OCI-LY7 (cell line): ENCODE results near the gene MAP2K7. TPM values are rescaled to one million over a fixed set of nuclear protein-coding genes. Genes with fewer than 3 reads are reported as not detected.

ENCODE experiments used
- BruUV-seq: library from RNA; stranded (reverse); fragments of 400-500 nt; replicated peaks from 2 replicates; lab custom pipeline; 2021; lab: Mats Ljungman, UMichigan
- CTCF ChIA-PET: fragments of 300-600 bp; sonication (Branson Sonifier 250); formaldehyde crosslinking; loops from one replicate; lab custom pipeline; 2022; ENCODE audit warnings: antibody characterized with exemption; ENCODE audit not compliant: unreplicated experiment; lab: Charles Lee
- POLR2A ChIA-PET: fragments of 300-600 bp; sonication (Branson Sonifier 250); formaldehyde crosslinking; loops from one replicate; lab custom pipeline; 2022; ENCODE audit warnings: antibody characterized with exemption; lab: Charles Lee
- DNase-seq: peaks from one replicate; pipeline ENCODE4 v3.0.0-alpha.2; 2015; ENCODE audit warnings: low spot score
- H2AFZ ChIP-seq: fragments of 200-600 bp; sonication (generic), shearing (Covaris generic); 2 replicates; pipeline ENCODE4 v1.6.1; 2014; ENCODE audit warnings: mild to moderate bottlenecking, antibody characterized with exemption, low read length, moderate library complexity
- H3K27ac ChIP-seq: fragments of 200-600 bp; sonication (generic); 2 replicates; pipeline ENCODE4 v1.5.1; 2014; ENCODE audit warnings: mixed run types, low read depth, mild to moderate bottlenecking, moderate library complexity, low read length, inconsistent platforms; ENCODE audit not compliant: poor library complexity, severe bottlenecking
- H3K36me3 ChIP-seq: fragments of 200-600 bp; sonication (generic); 2 replicates; pipeline ENCODE4 v1.6.1; 2014; ENCODE audit warnings: mild to moderate bottlenecking, antibody characterized with exemption, low read length, moderate library complexity, mixed read lengths; ENCODE audit not compliant: insufficient read depth
- H3K4me1 ChIP-seq: fragments of 200-600 bp; sonication (generic); 2 replicates; pipeline ENCODE4 v1.5.1; 2014; ENCODE audit warnings: mild to moderate bottlenecking, low read length; ENCODE audit not compliant: insufficient read depth, poor library complexity, severe bottlenecking
- H3K4me2 ChIP-seq: fragments of 200-600 bp; sonication (generic); 2 replicates; pipeline ENCODE4 v1.6.1; 2014; ENCODE audit warnings: mild to moderate bottlenecking, low read length
- H3K4me3 ChIP-seq: fragments of 200-600 bp; sonication (generic); 2 replicates; pipeline ENCODE4 v1.5.1; 2014; ENCODE audit warnings: mild to moderate bottlenecking, low read depth, low read length; ENCODE audit not compliant: poor library complexity, severe bottlenecking
- H3K79me2 ChIP-seq: fragments of 200-600 bp; sonication (generic); 2 replicates; pipeline ENCODE4 v1.6.1; 2016; ENCODE audit warnings: low read depth, mild to moderate bottlenecking, low read length, moderate library complexity, mixed read lengths; ENCODE audit not compliant: insufficient read depth
- H3K9me2 ChIP-seq: fragments of 200-600 bp; sonication (generic); 2 replicates; pipeline ENCODE4 v1.6.1; 2016; ENCODE audit warnings: mild to moderate bottlenecking, low read length, mixed read lengths; ENCODE audit not compliant: insufficient read depth
- H3K9me3 ChIP-seq: fragments of 200-600 bp; sonication (generic); 2 replicates; pipeline ENCODE4 v1.6.1; 2014; ENCODE audit warnings: mild to moderate bottlenecking, mixed run types, low read length, mixed read lengths
- H4K20me1 ChIP-seq: fragments of 200-600 bp; sonication (generic); 2 replicates; pipeline ENCODE4 v1.6.1; 2014; ENCODE audit warnings: mild to moderate bottlenecking, antibody characterized with exemption, low read length, moderate library complexity, mixed read lengths; ENCODE audit not compliant: insufficient read depth
- CTCF ChIP-seq: fragments of 200-600 bp; sonication (generic); conservative IDR thresholded peaks from 2 replicates; pipeline ENCODE4 v1.5.1; 2014; ENCODE audit warnings: mild to moderate bottlenecking, antibody characterized with exemption, low read length, moderate library complexity, mixed read lengths
- EZH2phosphoT487 ChIP-seq: fragments of 200-600 bp; sonication (generic); IDR thresholded peaks from 2 replicates; pipeline ENCODE4 v1.6.1; 2018; ENCODE audit warnings: low read depth, borderline replicate concordance, mild to moderate bottlenecking, mixed run types, antibody characterized with exemption, low read length, moderate library complexity, mixed read lengths
- intact Hi-C: fragments of 100-400 bp; cut with micrococcal nuclease; formaldehyde crosslinking; loops from one replicate; pipeline ENCODE4 v1.10.0; 2022; ENCODE audit not compliant: unreplicated experiment
- total RNA-seq, 2 experiments: library from RNA; depleted of rRNA in 1 of 2; stranded (reverse); fragments of >200 nt in 1 of 2; shearing (Covaris generic) in 1 of 2; gene quantifications; 2 replicates each; pipeline ENCODE4 v1.2.3, GENCODE V29; 2014 to 2022

The MAP2K7 gene
- total RNA-seq, 2 experiments from 2014 or later: 23.2 to 44.5 TPM

- no TSS peak for BruUV-seq
- POLR2A ChIA-PET: no interaction called here
- no peak for DNase-seq
- Histone ChIP-seq H3K4me2 (no peak overlapping the region), H2AFZ (no peak overlapping the region), H3K36me3 (no peaks in the 10 kb centered on the region), H3K27ac (no peak overlapping the region), H3K4me3 (no peak overlapping the region), H3K9me3 (no peaks in the 10 kb centered on the region), H4K20me1 (no peaks in the 10 kb centered on the region), H3K4me1 (peaks cover 13% of the 10 kb centered on the region), H3K9me2 (no peaks in the 10 kb centered on the region), H3K79me2 (no peaks in the 10 kb centered on the region)
- TF ChIP-seq EZH2phosphoT487 (no peak), CTCF (no peak)
- intact Hi-C loops: no loop called here
- CTCF ChIA-PET: no interaction called here
Observed at GRCh38 chr19:7863157-7863970, 40.3 kb upstream of the MAP2K7 start.

- peaks cover 14% of the 10 kb centered on the region for H3K4me1 ChIP-seq
- intact Hi-C loops: no loop called here
- H3K4me3 ChIP-seq: no peak overlapping the region
- H4K20me1 ChIP-seq: no peaks in the 10 kb centered on the region
- no TSS peak for BruUV-seq
- H3K79me2 ChIP-seq: no peaks in the 10 kb centered on the region
- H3K9me2 ChIP-seq: no peaks in the 10 kb centered on the region
- H3K36me3 ChIP-seq: no peaks in the 10 kb centered on the region
- H3K9me3 ChIP-seq: no peaks in the 10 kb centered on the region
- no peak overlapping the region for H3K4me2 ChIP-seq
- H3K27ac ChIP-seq: no peak overlapping the region
- no peak overlapping the region for H2AFZ ChIP-seq
- POLR2A ChIA-PET: no interaction called here
- DNase-seq: no peak
- TF ChIP-seq CTCF (no peak), EZH2phosphoT487 (no peak)
- CTCF ChIA-PET: no interaction called here
Observed at GRCh38 chr19:7863971-7864689, 39.5 kb upstream of the MAP2K7 start.

- H3K4me3 ChIP-seq: no peak overlapping the region
- H3K27ac ChIP-seq: no peak overlapping the region
- ChIA-PET POLR2A (no interaction called here), CTCF (no interaction called here)
- H3K9me2 ChIP-seq: no peaks in the 10 kb centered on the region
- DNase-seq: no peak
- no peak for TF ChIP-seq EZH2phosphoT487
- no peaks in the 10 kb centered on the region for H3K9me3 ChIP-seq
- H3K4me2 ChIP-seq: no peak overlapping the region
- H3K36me3 ChIP-seq: no peaks in the 10 kb centered on the region
- intact Hi-C loops: no loop called here
- no peaks in the 10 kb centered on the region for H3K79me2 ChIP-seq
- H2AFZ ChIP-seq: no peak overlapping the region
- peaks cover 18% of the 10 kb centered on the region for H3K4me1 ChIP-seq
- BruUV-seq: no TSS peak
- H4K20me1 ChIP-seq: no peaks in the 10 kb centered on the region
Observed at GRCh38 chr19:7864690-7865074, 39.0 kb upstream of the MAP2K7 start.
